Measurements from ENCODE around the gene TMEM81.

TMEM81 gene, protein sequence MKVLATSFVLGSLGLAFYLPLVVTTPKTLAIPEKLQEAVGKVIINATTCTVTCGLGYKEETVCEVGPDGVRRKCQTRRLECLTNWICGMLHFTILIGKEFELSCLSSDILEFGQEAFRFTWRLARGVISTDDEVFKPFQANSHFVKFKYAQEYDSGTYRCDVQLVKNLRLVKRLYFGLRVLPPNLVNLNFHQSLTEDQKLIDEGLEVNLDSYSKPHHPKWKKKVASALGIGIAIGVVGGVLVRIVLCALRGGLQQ

DNA sequence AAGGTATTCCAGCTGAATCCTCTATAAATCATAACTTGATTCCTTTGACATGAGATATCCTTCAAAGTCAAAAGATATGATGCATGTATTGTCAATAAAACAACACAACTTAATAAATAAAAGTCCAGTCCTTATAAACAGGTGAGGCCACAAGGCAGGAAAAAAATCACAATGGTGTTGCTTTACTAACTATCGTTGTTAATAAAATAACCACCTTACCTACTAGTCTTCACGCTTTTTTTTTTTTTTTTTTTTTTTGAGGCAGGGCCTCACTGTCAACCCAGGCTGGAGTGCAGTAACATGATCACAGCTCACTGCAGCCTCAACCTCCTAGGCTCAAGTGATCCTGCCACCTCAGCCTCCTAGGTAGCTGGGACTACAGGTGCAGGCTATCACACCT is at the start of gene TMEM81:
Gene TMEM81 (minus strand): TSS at position 101 of the 400 bp plus-strand sequence. CDS start 140 bp downstream, outside the sequence.
- no peak for DNase-seq (ENCODE audit: low read depth in 2 of 2)

DNA sequence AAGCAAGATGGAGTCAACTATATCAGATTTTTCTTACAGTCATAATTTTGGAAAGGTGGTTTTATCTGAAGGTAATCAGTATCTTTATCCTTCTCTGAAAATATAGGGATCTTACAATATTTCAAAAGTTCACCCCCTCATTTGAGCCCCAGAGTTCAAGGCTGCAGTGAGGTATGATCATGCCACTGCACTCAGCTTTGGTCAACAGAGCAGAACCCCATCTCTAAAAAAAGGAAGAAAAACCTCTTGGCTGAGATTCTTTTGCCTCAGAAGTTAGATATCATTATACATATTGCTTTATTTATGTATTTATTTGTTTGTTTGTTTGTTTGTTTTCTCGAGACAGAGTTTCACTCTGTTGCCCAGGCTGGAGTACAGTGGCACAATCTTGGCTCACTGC is 49.0 kb upstream of the TMEM81 start:
- no peak for DNase-seq (ENCODE audit: low read depth in 2 of 2)

DNA sequence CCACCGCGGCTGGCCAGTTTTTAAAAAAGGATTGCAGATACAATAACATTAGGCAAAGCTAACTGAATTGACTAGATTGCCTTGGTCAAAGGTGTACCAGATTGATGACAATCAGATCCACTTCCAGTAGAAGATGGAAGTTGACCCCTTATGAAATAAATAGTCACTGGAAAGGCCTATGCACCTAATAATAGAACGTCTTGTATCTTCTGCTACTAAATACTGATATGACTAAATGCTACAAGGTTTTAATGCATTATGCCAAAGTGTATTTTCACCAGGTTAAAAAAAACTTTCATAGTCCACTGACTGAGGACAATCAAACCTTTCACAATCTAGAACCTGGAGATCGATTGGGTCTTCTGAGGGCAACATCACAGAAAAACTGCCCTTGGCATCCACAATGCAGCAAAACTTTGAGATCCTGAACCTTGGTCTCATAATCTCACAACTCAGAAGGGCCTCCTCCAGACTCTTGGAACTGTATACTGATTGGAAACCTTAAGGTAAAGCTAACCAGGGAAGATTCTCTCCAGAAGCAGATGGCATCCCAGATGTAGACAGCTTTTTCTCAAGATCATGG is 45.3 kb upstream of the TMEM81 start:
- DNase-seq (ENCODE audit: low read depth in 2 of 2), result no peak

DNA sequence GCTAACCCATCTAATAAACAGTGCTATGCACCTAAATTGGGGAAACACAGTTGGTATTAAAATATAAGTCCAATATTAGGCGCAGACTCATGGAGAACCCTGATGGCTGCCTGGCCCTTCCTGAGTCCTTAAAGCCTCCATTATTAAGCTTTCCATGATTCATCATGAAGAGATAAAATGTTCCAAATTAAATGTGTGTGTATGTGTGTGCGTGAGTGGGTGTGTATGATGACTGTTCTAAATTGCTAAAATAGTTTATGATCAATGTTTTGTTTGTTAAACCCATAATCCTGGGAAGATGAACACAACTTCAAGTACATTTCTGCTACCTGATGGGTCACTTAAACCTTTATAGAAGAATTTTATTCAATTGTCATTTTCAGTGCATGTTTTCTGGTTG is 43.8 kb upstream of the TMEM81 start:
- DNase-seq (ENCODE audit: low read depth in 2 of 2), result no peak

DNA sequence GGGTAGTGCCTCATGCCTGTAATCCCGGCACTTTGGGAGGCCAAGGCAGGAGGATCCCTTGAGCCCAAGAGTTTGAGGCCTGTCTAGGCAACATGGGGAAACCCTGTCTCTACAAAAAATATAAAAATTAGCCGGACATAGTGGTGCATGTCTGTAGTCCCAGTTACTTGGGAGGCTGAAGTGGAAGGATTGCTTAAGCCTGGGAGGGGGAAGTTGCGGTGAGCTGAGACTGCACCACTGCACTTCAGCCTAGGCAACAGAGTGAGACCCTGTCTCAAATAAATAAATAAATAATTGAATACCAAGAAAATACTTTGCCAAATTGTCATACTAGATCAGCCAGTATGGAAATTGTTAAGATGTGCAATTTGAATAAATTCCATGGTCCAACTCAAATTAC is 43.4 kb upstream of the TMEM81 start:
- DNase-seq (ENCODE audit: low read depth in 2 of 2), result no peak

DNA sequence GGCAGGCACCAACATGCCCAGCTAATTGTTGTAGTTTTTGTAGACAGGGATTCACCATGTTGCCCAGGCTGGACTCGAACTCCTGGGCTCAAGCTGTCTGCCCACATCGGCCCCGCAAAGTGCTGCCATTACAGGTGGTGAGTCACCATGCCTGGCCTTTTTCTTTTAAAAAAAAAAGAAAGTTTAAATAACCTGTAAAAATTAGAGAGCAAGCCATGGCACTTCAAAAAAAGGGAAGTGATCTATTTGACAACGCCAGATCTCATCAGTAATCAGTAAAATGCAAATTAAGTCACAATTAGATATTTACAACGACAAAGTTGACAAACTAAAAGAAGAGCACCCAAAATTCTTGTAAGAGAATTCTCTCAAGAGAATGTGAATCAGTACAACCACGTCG is 40.5 kb upstream of the TMEM81 start:
- DNase-seq (ENCODE audit: low read depth in 2 of 2), result no peak

DNA sequence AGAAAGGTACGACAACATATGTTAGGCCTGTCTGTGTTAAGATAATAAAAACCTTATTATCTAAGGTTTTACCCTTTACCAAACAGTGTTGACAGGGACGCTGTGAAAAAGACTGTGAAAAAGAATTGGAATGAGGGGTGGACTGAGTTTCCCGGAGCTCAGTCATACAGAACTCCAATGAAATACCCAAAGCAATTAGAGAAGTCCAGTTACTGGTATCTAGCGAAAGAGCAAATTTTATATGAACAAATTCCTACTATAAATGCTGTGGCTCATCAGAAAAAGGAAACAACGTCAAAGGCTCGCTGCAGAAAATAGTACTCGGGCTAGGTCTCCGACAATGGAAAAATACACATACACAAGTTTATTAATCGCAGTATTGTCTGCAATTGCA is 38.2 kb upstream of the TMEM81 start:
- no peak for DNase-seq (ENCODE audit: low read depth in 2 of 2)

DNA sequence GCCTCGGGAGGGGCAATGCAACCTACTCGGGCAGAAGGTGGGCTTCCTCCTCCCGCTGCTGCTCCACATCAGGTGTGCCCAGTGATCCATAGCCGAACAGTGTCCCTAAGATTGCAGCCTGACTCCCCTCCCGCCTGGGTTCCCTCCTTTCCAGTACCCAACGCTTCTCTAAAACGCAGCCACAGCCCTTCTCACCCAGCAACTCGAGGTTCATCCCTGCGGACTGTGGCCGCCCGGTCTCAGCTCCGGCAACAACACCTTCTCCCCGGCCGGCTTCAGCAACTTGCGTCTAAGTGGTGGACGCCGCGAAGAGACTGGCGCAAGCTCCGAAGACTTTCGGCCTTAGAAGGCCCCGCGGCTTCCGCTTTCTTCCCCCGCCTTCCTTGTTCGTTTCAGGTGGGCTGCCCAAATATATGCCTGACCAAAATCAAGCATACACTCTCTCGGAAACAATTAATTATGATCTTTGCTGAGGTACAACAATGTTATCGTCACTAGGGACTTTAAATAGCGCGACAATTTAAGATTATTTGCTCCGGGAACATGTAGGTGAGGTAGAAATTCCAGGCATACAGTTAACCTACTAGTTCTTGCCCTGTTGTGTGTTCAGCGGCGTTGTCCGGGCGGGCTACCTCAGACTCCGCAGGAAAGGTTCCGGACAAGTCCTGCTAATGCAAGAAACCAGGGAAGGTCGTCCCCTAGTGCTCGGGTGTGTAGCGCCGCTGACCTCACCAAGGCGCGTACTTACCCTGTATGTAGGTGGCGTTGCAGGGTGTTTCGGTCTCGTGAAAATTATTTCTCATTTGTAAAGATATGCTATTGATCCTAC is 37.6 kb upstream of the TMEM81 start, which contains the start of gene RBBP5:
Gene RBBP5 (minus strand): TSS at position 319 of the 829 bp plus-strand sequence. CDS start 105 bp downstream, at position 214.
- peak; percentile 89 to 90 for DNase-seq (ENCODE audit: low read depth in 2 of 2)

DNA sequence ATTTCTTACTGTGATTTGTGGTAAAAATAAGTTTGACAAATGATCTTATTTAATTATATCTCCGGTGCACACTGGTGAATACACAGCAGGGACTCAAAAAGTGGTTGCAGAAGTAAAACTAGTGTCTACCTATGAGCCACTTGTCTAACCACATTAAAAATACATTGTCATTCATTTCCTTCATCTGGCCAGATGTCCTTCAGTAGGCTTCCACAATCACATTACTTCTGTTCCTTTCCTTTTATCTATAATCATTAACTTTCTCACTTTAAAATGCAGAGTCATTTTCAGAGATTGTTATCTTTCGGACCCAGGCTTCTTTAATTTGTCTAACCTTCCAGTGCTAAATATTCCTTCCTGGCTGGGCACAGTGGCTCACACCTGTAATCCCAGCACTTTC is 34.5 kb upstream of the TMEM81 start:
- DNase-seq (ENCODE audit: low read depth in 2 of 2), result no peak

DNA sequence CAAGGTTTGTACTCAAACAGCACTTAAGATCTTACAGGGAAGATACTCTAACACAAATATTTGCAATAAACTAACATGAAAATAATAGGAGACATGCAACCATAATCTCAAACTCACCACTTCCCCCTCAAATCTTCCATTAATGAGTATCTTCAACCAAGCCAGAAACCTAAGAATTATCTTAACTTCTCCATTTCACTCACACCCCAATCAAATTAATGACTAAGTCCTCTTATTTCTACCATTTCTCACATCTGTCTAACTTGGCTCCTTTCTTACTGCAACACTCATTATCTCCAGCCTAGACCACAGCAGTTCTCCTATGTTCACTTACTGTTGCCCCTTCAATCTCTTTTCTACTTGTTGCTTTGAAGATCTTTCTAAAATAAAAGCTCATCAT is 27.1 kb upstream of the TMEM81 start:
- no peak for DNase-seq (ENCODE audit: low read depth in 2 of 2)

DNA sequence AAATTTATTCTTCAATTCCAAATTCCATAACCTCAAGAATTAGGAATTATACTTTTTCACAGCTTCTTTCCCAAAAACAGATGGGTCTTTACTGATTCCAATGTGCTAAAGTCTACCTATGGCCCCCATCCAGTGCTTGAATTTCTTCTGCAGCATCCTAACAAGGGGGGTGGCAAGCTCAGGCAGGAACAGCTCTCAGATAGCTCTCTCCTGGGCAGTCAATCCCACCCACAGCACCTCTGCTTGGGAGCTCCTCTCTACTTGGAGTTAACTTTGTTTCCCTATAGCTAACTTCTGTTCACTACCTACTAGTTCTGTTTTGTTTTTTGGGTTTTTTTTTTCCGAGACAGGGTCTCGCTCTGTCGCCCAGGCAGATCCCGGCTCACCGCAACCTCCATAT is 25.5 kb upstream of the TMEM81 start:
- DNase-seq (ENCODE audit: low read depth in 2 of 2), result no peak

DNA sequence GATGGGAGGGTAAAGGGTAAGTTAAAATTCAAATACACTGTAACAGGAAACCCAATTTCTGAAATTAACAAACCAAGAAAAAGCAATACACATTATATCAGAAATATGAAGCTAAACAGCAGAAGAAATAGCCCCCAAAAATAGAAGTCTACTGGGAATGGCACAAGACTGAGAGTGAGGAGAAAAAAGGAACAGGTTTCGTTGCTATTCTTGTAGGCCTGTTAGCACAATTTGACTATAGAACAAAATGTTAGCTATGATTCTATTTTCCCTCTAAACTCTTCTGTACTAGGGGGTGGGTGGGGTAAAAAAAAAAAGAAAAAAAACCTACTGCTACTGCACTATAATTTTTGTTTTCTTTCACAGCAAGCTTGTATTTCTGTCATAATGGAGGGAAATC is 25.0 kb upstream of the TMEM81 start:
- DNase-seq (ENCODE audit: low read depth in 2 of 2), result no peak

DNA sequence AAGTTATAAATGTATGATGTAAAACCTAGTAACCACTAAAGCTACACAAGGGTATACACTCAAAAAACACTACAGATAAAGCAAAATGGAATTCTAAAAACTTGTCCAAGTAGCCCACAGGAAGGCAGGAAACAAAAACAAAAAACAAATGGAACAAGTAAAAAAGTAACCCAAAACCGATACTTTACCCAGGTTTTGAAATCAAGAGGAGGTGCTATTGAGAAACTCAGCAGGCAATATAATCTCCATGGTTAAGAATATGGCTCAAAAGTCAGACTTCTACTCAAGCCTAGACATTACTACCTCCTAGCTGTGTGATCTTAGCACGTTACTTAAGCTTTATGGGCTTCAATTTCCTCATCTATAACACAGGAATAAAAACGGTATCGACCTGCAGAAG is 24.2 kb upstream of the TMEM81 start:
- DNase-seq (ENCODE audit: low read depth in 2 of 2), result no peak

DNA sequence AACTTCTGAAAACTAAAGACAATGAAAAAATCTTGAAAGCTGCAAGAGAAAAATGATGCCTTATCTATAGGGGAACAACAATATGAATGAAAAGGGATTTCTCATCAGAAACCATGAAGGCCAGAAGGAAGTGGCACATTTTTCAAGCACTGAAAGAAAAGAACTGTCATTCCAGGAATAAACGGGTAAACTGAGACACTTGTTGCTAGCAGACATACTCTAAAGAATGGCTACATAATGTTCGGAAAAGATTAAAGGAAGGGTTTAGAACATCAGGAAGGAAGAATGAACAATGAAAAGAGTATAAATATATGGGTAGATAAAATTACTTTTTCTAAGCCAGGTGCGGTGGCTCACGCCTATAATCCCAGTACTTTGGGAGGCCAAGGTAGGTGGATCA is 23.1 kb upstream of the TMEM81 start:
- DNase-seq (ENCODE audit: low read depth in 2 of 2), result no peak

DNA sequence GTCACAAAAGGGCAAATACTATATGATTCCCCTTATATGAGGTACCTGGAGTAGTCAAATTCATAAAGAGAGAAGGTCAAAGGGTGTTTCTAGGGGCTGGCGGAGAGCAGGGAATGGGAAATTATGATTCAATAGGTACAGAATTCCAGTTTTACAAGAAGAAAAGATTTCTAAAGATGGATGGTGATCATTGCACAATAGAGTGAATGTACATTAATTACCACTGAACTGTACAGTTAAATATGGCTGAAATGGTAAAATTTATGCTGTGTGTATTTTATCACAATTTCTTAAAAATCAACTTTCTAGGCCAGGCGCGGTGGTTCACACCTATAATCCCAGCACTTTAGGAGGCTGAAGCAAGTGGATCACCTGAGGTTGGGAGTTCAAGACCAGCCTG is 18.1 kb upstream of the TMEM81 start:
- DNase-seq (ENCODE audit: low read depth in 2 of 2), result no peak

DNA sequence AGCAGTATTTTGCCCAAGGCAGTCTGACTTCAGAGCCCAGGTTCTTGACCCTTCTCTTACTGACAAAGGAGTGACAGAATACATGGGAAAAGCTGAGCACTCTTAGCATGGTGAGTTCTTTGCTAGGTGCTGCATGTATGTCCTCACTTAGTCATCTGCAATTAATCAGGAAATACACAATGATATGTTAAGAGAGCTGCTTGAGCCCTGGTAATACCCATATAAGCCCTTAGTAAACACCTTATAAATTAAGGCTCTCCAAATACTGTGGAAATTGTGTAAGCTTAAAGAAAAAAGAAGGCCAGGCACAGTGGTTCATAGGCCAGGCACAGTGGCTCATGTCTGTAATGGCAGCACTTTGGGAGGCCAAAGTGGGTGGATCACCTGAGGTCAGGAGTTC is 14.0 kb upstream of the TMEM81 start:
- DNase-seq (ENCODE audit: low read depth in 2 of 2), result no peak

DNA sequence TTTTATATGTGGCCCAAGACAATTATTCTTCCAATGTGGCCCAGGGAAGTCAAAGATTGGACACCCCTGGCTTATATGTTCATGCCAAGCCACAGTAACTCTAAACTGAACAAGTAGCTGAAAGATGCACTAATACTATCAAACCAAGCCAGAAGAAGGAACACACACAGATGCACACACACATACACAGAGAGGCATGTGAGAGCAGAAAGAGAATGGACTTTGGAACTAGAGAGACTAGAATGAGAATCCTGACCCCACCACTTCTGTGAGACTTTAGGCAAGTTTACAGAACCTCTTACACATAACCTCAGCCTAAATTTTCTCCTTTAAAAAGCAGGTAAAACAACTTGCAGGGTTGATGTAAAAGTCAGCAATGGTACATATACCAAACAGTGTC is 11.2 kb upstream of the TMEM81 start:
- DNase-seq (ENCODE audit: low read depth in 2 of 2), result no peak

DNA sequence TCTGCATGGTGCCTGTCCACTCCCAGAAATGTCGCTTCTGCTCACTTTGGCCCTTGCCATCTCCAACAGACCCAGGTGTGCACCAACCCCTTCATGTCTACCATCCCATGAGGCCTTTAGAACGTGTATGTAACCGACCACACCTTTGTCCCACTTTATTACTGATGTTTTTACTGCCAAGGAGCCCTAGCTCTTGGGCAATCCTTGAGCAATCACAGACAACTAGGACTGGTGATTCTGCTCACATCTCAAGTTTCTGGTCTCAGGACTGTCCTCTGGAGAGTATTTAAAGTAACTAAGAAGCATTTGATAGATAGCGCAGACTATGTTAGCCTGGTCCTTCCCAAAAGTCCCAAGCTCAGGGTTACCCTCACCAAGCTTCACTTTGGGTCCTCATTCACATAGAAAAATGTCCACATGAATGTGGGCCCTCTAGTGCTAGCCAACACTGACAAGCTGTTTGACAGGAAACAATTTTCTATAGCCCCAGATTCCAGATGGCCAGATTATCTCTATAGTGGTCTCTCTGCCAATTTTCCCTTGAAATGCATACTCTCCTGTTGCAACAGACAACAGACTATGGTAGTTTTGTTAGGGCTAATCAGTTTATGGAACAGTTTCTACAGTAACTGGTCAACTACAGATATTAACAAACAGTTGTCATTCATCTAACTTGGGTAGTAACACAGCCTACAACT is 6.9 kb upstream of the TMEM81 start:
- DNase-seq (ENCODE audit: low read depth in 2 of 2), result no peak

DNA sequence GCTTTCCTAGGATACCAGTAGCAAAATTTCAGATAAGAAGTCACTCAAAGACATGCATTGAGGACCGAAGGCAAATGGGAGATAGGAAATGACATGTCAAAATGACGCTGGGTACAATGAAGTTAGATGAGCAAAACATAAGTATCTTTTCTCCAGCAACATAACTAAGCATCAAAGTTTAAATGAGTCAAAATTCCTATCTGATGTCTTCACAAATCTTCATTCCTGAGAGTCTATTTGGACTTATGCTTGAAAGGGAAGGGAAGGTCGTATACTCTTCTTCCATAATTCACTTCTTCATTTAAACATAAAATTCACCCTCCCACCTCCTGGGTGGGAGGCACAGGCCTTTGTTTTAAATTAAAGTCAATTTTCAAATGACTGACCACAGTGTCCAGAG is 4.1 kb upstream of the TMEM81 start:
- DNase-seq (ENCODE audit: low read depth in 2 of 2), result no peak

DNA sequence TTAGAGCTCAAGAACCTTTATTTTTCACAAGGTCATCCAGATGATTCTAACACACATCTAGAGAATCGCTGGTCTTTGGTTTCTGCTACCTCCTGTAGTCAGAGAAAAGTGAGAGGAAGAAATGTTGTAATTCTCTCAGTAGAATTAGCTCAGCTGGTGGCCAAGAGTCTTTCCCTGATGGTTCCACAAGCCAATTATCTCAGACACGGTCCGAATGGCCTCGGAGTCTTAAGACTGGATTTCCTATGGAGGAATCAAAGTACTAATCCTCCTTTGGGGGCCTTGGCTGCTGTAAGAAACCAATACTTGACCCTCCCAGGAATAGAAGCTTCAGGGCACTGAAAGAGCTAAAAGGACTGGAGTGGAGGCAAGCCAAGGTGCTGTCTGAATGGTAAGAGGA is 1.8 kb downstream of the TMEM81 start:
- DNase-seq (ENCODE audit: low read depth in 2 of 2), result no peak

DNA sequence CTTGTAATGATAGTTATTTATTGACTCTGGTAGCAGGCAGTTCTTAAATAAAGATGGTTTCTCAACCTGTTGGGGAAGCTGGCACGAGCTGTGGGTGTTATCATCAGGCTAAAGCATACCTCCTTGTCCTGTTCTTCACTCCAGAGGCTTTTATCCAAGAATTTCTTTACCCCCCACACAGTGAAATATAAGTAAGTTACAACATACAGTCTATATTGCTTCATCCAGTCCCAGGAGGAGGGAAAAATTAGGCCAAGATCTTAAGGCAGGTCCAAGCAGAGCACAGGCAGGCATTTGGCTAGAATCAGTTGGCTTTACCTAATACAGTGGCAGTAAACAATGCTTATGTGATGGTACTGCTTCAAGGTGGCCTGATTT is 6.3 kb downstream of the TMEM81 start:
- no peak for DNase-seq (ENCODE audit: low read depth in 2 of 2)

DNA sequence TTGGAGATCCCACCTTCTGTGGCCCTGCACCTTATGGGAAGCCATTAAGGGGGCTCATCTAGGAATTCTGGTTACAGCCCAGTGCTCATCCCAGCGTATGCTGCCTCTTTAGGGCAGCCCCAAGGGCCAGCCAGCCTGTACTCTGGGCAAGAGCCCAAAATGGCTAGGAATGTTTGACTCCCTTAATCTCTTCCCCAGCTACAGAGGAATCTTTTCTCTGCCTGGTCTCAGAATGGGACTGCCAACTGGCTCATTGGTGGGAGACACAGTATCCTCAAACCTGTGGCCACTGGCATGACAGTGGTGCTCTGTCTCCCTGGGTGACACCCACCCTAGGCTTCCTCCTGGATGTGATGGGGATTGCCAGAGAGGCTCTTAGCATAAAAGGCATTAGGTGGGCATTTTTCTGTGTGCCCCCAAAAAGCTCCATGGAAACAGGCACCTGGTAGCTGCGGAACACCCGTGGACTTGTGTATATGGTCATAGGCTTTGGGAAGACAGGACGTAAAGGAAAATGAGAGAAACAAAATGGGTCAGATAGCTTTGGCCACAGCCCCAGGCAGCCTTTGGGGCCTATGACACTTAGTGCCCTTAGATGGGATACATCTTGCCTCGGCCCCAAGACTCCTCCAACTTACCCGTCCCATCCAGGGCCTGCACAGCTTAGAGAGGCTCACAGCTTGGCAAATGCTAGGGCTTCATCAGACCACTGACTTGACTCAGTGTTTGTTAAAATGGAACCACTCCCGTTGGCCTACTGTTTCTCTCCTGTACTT is 6.9 kb downstream of the TMEM81 start:
- no peak for DNase-seq (ENCODE audit: low read depth in 2 of 2)
